NCI-H2107 treated with DMSO at 0.1 percent for 48 hours (cell line): Measurements from ENCODE around the gene PNPLA6.

ENCODE experiments used
- DNase-seq: peaks from one replicate; lab custom pipeline; 2025; ENCODE audit not compliant: unreplicated experiment; lab: John Stamatoyannopoulos, UW

Gene PNPLA6

GRCh38 chr19:7535047-7535997, at the start of gene PNPLA6:
Gene PNPLA6 (plus strand): TSS chr19:7535717. CDS start chr19:7535789, 72 bp downstream.
- DNase-seq = peak; percentile 69

DNA sequence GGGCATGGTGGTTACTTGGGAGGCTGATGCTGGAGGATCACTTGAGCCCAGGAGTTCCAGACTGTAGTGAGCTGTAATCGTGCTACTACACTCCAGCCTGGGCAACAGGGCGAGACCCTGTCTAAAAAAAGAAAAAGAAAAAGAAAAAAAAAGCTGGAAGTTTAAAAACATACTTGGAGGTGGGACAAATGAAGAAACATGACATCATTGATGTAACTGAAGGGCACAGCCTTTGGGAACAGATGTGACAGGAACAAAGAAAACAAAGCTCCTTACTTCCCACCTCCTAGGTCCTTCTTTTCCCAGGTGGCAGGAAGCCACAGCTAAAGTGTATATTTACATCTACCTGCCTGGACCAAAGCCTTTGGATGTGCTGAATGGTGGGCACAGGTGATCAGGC, 48.6 kb upstream of the PNPLA6 start:
- no peak for DNase-seq

GRCh38 chr19:7488736-7489353, 46.7 kb upstream of the PNPLA6 start, which contains the start of gene PEX11G:
Gene PEX11G (minus strand): TSS chr19:7489035. CDS start chr19:7489010, 25 bp downstream.
- peak; percentile 49 for DNase-seq

DNA sequence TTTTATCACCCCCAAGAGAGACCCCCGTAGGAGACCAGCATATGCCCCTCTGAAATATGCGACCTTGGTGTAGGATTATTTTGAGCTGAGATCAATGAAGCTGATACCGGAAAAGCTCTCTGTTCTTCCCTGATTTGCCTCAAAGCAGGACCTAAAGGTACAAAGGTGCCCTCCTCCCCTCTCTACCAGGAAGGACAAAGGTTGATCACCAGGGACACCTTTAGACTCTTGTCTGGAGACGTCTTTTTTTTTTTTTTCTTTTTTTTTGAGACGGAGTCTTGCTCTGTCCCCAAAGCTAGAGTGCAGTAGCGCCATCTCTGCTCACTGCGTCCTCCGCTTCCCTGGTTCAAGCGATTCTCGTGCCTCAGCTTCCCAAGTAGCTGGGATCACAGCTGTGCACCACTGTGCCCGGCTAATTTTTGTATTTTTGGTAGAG, 45.9 kb upstream of the PNPLA6 start:
- DNase-seq = no peak

- DNase-seq = no peak
These were observed 43.4 kb upstream of the PNPLA6 start for GRCh38 chr19:7492142-7492541.

DNA sequence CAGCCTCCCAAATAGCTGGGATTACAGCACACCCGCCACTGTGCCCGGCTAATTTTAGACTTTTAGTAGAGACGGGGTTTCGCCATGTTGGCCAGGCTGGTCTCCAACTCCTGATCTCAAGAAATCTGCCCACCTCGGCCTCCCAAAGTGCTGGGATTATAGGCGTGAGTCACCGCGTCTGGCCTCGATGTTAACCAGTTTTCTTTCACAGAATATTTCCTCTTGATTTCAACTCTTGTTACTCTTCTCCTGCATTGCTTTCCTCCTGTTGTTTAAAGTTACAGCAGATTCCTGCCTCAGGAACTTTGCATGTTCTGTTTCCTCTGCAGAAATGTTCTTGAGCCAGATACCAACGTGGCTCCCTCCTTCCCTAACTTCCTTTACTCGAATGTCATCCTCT, 43.0 kb upstream of the PNPLA6 start:
- DNase-seq = no peak

- no peak for DNase-seq
These were observed 41.0 kb upstream of the PNPLA6 start for GRCh38 chr19:7494416-7495098.

DNA sequence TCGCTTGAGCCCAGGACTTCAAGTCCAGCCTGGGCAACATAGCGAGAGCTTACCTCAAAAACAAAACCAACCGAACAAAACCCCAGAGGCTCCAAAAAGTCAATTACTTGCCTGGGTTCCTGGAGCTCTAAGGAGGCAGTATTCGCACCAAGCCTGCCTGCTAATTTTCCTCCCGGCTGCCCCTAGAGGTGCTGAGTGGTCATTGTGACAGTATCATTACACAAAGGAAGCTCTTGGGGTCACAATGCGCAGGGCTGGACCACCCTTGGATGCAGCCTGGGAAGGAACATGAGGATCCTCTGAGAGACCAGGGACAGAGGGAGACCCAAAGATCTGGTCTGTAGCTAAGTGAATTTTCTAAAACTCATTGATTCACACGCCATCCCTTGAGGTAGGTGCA, 38.2 kb upstream of the PNPLA6 start:
- no peak for DNase-seq

DNA sequence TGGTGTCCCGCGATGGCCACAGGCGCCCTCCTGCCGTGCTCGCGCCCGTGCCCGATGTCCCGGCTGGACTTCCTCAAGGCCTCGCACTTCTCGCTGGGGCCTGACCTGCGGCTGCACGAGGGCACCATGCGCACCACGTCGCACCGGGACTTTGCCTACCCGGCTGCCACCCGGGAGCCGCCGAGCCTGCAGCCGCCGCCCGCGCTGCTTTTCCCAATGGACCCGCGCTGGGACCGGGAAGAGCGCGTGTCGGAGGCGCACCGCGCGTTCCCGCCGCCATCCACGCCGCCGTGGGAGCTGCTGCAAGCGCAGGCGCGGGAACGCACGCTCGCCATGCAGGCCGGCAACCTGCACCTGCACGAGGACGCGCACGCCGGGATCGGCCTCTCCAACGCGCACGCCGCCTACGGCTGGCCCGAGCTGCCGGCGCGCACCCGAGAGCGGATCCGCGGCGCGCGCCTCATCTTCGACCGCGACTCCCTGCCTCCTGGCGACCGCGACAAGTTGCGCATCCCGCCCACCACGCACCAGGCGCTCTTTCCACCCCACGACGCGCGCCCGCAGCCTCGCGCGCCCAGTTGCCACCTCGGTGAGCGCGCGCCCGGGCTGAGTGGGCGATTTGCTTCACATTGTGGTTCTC, 34.6 kb upstream of the PNPLA6 start:
- DNase-seq = peak; percentile 37

DNA sequence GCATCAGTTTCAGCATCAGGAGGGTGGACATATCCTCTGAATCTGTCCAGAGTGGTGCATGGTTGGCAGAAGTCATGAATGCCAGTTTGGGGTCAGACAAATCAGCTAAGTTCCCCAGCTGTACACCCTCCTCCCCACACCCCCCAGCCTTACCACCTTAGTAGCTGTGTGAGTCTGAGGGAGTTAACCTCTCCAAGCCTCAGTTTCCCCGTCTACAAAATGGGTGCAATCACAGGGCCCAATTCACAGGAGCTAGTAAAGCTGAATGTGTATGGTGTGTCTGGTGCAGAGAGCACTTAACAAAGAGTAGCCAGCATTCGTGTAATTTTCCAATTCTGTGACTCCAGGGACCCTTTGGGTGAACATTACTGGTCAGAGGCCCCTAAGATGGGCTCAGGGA, 33.0 kb upstream of the PNPLA6 start:
- no peak for DNase-seq

GRCh38 chr19:7504684-7505083, 30.8 kb upstream of the PNPLA6 start:
- no peak for DNase-seq

GRCh38 chr19:7505288-7505681, 30.2 kb upstream of the PNPLA6 start:
- DNase-seq = peak; percentile 49

GRCh38 chr19:7505682-7506384, 29.7 kb upstream of the PNPLA6 start:
- DNase-seq = no peak

DNA sequence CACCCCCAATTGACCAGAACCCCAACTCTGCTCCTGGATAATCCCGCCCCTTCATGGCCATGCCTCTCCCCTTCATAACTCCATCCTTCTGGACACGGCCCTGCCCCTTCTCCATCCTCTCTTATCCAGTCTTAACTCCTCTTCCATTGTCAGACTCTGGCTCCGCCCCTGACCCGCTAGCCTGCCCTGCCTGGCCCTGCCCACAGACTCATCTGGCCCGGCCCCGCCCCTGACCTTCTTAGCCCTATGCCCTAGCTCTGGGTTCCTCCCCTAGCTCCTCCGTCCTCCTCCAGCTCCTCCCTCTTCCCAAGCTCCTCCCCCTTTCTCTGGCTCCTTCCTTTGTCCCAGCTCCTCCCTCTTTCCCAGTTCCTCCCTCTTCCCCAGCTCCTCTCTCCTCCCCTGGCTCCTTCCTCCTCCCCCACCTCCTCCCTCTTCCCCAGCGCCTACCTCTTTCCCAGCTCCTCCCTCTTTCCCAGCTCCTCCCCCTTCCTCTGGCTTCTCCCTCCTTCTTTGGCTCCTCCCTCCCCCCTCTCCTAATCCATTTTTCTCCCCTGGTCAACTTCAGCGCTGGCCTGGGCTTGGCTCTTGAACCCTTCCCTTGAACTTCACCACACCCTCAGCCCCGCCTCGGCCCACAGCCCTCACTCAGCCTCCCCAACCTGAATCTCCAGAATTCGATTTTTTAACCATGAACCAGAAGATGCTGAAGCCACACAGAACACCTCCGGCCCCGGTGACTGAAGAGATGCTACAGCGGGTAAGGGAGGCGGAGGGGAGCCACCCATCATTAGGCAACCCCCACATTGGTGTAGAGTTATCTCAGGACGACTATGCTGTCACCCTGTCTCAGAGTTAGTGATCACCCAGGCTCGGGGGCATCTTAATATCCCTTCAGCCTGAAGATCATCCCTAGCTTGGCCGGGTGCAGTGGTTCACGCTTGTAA, 28.9 kb upstream of the PNPLA6 start:
- DNase-seq = peak; percentile 36

DNA sequence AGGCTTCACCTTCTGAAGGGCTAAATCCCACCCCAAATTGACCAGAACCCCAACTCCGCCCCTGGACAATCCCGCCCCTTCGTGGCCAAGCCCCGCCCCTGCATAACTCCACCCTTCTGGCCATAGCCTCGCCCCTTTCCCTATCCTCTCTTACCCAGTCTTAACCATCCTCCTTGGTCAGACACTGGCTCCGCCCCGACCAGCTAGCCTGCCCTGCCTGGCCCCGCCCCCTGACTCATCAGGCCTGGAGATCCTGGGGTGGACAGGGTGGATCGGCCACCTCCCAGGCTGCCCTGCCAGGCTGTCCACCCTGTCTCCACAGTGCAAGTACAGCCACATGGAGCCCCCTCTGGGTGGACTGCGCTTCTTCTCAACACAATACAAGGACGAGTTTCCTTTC, 27.6 kb upstream of the PNPLA6 start:
- no peak for DNase-seq

DNA sequence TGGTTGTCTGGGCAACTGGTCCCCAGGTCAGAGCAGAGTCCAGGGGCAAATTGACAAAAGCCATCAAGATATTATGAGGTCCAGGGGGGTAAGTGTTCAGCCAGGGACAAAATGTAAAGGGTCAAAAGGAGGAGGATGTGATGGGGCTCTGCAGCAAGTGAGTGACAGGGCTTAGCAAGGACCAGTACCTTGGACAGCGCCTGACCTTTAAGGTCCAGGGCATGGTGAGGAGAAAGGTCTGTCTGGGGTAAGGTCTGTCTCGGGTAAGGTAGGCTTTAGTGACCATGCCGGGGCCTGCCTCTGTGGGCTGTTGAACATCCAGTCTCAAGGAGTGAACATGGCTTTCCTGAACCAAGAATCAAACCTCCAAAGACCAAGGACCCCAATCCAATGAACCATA, 25.9 kb upstream of the PNPLA6 start:
- no peak for DNase-seq

- no peak for DNase-seq
These were observed 23.1 kb upstream of the PNPLA6 start for GRCh38 chr19:7512400-7512851.

GRCh38 chr19:7513809-7514642, 21.5 kb upstream of the PNPLA6 start:
- no peak for DNase-seq
